Measurements from ENCODE around the gene RTL10. TPM values are rescaled to one million over a fixed set of nuclear protein-coding genes. Genes with fewer than 3 reads are reported as not detected.
A peak's percentile ranks its signal among the peaks of the same experiment; 100 is the strongest.

Gene RTL10, protein sequence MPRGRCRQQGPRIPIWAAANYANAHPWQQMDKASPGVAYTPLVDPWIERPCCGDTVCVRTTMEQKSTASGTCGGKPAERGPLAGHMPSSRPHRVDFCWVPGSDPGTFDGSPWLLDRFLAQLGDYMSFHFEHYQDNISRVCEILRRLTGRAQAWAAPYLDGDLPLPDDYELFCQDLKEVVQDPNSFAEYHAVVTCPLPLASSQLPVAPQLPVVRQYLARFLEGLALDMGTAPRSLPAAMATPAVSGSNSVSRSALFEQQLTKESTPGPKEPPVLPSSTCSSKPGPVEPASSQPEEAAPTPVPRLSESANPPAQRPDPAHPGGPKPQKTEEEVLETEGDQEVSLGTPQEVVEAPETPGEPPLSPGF
- 22.2 and 24.1 TPM in 2 replicates for total RNA-seq

DNA sequence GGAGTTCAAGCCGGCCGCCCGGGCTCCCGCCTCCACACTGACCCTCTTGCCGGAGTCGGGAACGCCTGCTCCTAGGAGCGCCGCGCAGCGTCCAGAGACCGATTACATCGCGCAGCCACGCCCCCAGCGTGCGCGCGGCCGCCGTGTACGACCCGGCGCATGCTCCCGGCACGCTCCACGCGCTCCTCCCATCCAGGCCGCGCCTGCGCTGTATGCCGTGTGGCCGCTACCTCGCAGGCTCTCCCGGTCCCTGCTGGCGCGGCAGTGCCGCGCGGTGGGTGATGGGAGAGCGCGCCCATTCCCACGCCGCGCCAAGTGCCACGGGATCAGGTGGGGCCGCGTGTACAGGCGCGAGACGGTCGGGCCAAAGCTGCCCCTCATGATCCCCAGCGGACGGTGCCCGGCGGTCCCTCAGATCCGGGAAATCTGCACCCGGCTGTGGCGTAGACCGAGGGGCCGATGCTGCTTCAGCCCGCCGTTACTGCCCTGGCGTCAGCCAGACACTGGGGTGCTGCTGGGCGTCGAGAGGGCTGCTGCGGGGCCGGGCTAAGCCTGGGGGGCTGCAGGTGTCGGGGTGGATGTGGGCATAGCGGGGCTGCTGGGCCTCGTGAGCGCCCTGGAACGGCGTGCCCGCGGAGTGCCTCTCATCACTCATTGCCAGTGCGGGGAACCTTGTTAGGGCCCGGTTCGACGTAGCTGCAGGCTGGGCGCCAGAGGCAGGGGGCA lies at the start of gene RTL10, which contains the start of gene GNB1L:
TSS of gene RTL10 (minus strand) at position 97 of the 726 bp plus-strand sequence. CDS start 2,613 bp downstream, outside the sequence.
TSS of gene GNB1L (minus strand) at position 97 of the 726 bp plus-strand sequence. CDS start 33,519 bp downstream, outside the sequence.
- Mint-ChIP-seq H3K4me1 (ENCODE audit: low read depth) (peaks cover 40% of the 10 kb centered on the region), H3K27me3 (ENCODE audit: insufficient read depth) (no peaks in the 10 kb centered on the region), H3K36me3 (ENCODE audit: low read depth) (peaks cover 12% of the 10 kb centered on the region), H3K27ac (peak within 1 kb of the TSS; percentile 91), H3K4me3 (peak within 1 kb of the TSS; percentile 98), H3K9me3 (no peaks in the 10 kb centered on the region)
- intact Hi-C loops (cut with micrococcal nuclease): loop anchor here (1.0 to 10.0 kb wide), 7 partner anchors 37 to 470 kb away; partner anchors contain the start of genes C22orf39, CDC45, COMT and DGCR6L
- peak; percentile 97 for DNase-seq (ENCODE audit: low spot score)

DNA sequence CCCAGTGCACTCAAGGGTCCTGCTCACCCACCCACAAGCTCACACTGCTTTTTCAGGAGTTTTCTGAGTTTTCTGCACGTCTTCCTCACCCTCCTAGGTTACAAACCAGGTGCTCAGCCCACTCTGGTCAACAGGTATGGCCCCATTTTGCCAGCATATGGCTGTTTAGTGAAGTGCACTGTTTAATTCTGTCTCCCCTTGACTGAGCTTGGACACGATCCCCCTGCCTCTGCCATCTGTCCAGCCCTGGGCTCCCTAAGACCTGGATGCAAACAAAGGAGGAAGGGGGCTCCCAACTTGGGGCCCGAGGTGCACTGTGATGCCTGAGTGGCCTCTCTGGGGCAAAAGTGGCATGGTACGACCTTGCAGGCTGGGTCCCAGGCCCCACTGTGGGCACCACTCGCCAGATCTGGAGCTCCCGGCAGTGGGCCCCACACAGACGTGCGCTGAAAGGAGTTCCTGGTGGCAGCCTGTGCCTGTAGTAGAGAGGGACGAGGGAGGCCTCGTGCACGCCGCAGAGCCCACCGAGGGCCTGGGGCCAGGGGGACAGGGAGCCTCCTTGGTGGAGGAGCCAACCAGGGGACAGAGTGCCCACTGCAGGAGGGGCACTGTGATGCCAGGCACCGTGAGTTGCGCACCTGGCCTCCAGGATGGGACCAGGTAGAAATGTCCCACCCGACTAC lies 49.6 kb upstream of the RTL10 start:
- DNase-seq (ENCODE audit: low spot score): no peak
- Mint-ChIP-seq H3K36me3 (ENCODE audit: low read depth) (peaks cover 3% of the 10 kb centered on the region), H3K27me3 (ENCODE audit: insufficient read depth) (no peaks in the 10 kb centered on the region), H3K4me3 (no peak overlapping the region), H3K27ac (no peak overlapping the region), H3K4me1 (ENCODE audit: low read depth) (no peaks in the 10 kb centered on the region), H3K9me3 (no peaks in the 10 kb centered on the region)
- intact Hi-C loops (cut with micrococcal nuclease): no loop called here

DNA sequence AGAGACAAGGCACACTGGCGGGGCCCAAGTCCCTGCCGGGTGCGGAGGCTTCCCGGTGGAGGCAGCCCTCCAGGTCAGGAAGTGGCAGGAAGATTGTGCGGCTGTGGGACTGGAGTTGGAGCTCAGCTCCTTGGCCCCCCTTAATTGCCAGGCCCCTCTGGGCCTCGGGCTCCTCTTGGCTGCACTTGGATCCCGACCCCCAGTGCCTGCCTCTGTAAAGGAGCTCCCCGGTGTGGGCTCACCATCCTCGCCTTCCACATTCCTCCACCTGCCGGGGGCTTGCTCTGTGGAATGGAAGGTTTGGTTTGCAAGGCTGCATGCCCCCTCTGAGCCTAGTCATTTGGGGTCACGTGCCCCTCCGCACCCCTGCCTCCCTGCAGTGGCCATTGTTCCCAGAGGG lies 48.8 kb upstream of the RTL10 start:
- Mint-ChIP-seq H3K27me3 (ENCODE audit: insufficient read depth) (no peaks in the 10 kb centered on the region), H3K4me1 (ENCODE audit: low read depth) (no peaks in the 10 kb centered on the region), H3K36me3 (ENCODE audit: low read depth) (peaks cover 3% of the 10 kb centered on the region), H3K27ac (no peak overlapping the region), H3K4me3 (no peak overlapping the region), H3K9me3 (no peaks in the 10 kb centered on the region)
- DNase-seq (ENCODE audit: low spot score): no peak
- intact Hi-C loops (cut with micrococcal nuclease): no loop called here

DNA sequence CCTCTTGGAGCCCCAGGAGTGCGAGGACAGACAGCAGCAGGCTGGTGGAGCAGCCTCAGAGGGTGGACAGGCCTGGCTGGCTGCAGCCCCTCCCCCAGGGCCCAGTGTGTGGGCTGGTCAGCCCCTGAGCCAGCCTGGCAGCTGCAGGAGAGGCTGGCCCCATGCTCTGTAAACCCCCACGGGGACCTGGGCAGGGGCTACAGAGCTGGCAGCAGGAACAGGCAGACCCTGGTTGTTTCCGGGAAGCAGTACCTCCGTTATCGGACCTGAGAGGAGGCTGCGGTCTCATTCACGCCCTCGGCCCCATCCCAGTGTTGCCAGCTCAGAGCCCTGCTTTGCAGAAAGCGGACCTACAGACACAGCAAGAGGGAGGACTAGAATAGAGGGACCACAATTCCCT lies 48.4 kb upstream of the RTL10 start:
- intact Hi-C loops (cut with micrococcal nuclease): no loop called here
- H3K4me3 Mint-ChIP-seq: no peak overlapping the region
- H3K27ac Mint-ChIP-seq: no peak overlapping the region
- H3K36me3 Mint-ChIP-seq (ENCODE audit: low read depth): peaks cover 3% of the 10 kb centered on the region
- H3K4me1 Mint-ChIP-seq (ENCODE audit: low read depth): no peaks in the 10 kb centered on the region
- H3K27me3 Mint-ChIP-seq (ENCODE audit: insufficient read depth): no peaks in the 10 kb centered on the region
- no peak for DNase-seq (ENCODE audit: low spot score)
- no peaks in the 10 kb centered on the region for H3K9me3 Mint-ChIP-seq

DNA sequence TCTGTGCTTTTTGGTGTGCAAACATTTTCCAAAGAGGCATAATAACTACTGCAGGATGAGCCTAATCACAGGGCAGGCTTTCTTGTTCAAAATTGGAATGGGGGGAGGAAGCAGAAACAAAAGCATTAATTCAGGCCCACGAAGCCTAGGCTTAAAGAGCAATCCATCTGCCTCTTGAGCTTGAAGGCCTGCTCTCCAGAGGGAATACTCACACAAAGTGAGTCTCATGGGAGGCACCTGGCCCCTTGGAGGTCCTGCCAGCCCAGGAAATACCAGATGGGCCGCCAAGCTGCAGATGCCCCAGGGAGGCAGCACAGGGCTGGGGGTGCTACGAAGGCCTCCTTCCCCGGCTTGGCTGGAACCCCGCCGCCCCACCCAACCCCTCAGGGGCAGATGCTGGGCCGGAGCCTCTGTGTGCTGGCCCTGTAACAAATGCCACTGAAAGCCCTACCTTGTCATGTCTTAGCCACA lies 47.6 kb upstream of the RTL10 start:
- H3K4me3 Mint-ChIP-seq: no peak overlapping the region
- intact Hi-C loops (cut with micrococcal nuclease): no loop called here

DNA sequence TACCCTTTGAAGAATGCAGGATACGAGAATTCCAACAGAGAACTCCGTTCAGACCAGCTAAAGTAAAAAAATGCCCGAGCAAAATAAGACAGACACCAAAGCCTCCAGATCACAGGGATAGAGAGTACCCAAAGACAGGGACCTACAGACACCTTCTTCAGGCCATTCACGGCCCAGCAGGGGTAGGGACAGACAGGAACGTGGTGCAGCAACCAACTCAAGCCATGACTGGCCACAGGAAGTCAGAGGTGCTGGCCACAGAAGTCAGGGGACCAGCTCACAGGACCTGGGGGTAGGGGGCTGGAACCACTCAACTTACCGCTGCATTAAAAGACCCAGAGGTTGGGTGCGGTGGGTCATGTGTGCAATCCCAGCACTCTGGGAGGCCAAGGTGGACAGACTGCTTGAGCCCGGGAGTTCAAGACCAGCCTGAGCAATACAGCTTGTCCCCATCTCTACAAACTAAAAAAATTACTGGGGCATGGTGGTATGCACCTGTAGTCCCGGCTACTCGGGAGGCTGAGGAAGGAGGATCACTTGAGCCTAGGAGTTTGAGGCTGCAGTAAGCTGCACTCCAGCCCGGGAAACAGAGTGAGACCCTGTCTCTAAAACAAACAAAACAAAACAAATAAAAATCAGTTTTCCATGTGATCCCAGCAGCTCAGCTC lies 47.0 kb upstream of the RTL10 start:
- DNase-seq (ENCODE audit: low spot score): no peak
- no peaks in the 10 kb centered on the region for H3K9me3 Mint-ChIP-seq
- intact Hi-C loops (cut with micrococcal nuclease): no loop called here
- H3K4me1 Mint-ChIP-seq (ENCODE audit: low read depth): no peaks in the 10 kb centered on the region
- no peak overlapping the region for H3K4me3 Mint-ChIP-seq
- H3K36me3 Mint-ChIP-seq (ENCODE audit: low read depth): peaks cover 3% of the 10 kb centered on the region
- no peaks in the 10 kb centered on the region for H3K27me3 Mint-ChIP-seq (ENCODE audit: insufficient read depth)
- no peak overlapping the region for H3K27ac Mint-ChIP-seq

More for the DNA sequence above, 47.6 kb upstream of the RTL10 start:
- no peak for DNase-seq (ENCODE audit: low spot score)
- no peak overlapping the region for H3K27ac Mint-ChIP-seq
- H3K36me3 Mint-ChIP-seq (ENCODE audit: low read depth): peaks cover 3% of the 10 kb centered on the region
- H3K4me1 Mint-ChIP-seq (ENCODE audit: low read depth): no peaks in the 10 kb centered on the region
- H3K9me3 Mint-ChIP-seq: no peaks in the 10 kb centered on the region
- H3K27me3 Mint-ChIP-seq (ENCODE audit: insufficient read depth): no peaks in the 10 kb centered on the region

DNA sequence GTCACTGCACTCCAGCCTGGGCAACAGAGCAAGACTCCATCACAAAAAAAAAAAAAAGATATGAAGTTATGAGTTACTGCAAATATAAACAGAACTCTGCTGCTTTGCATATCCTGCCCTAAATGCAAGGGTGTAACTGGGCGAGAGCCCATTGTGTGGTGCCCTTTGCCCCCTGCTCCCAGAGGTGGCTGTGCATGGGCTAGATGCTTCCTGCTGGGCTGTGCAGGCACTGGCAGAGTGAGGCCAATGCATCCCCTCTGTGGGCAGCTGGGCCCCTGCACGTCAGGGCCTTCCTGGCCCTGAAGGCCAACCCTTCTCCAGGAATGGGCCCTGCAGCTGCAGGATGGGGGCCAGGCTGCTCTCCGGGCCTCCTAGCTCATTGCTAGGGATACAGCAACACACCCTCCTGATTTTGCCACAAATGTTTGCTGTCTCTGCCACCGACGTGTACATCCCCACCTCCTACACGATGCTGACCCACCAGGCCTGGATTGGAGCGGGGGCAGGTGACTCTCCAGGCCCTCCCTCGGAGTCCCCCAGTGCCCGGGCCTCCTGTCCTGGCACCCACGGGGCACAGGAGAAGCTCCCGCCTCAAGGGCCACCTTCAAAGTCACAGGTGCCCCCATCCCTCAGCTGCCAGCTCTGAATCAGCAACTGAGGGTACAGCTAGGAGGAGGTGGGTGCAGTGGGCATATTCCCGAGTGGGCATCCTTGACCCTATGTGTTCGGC lies 46.2 kb upstream of the RTL10 start:
- H3K27ac Mint-ChIP-seq: no peak overlapping the region
- H3K4me1 Mint-ChIP-seq (ENCODE audit: low read depth): no peaks in the 10 kb centered on the region
- no peaks in the 10 kb centered on the region for H3K27me3 Mint-ChIP-seq (ENCODE audit: insufficient read depth)
- H3K4me3 Mint-ChIP-seq: no peak overlapping the region
- DNase-seq (ENCODE audit: low spot score): no peak
- H3K36me3 Mint-ChIP-seq (ENCODE audit: low read depth): no peaks in the 10 kb centered on the region
- no peaks in the 10 kb centered on the region for H3K9me3 Mint-ChIP-seq
- intact Hi-C loops (cut with micrococcal nuclease): no loop called here

DNA sequence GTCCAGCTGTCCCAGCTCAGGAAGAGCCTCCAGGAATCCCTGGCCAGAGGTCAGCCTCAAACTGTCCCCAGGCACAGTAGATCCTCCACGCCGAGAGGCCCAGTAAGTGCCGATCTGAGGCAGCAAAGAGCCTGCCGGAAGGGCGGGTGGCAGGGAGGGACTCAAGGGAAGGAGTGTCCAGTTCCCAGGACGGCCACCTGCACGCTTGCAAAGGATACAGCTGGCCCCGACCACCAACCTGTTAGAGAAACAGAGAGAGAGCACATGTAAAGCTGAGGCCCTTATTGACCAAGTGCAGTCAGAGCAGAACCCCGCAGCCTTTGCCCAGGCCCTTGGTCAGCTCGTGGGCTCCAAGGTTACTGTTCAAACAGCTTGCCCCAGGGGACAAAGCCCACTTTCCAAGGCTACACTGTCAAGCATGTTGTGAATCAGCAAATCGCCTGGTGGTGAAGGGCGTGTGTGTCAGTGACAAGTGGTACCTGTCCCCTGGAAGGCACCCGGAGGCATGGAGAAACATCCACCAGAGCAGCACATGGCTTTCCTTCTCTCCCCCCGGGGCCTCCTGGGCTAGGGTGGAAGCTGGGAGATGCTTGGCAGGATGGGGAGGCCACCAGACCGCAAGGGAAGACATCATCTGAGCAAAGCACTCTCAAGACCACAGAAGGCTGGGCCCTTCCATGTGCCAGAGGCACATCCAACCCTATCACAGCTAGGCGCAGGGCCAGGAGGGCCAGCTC lies 44.3 kb upstream of the RTL10 start:
- no peaks in the 10 kb centered on the region for H3K27me3 Mint-ChIP-seq (ENCODE audit: insufficient read depth)
- H3K9me3 Mint-ChIP-seq: no peaks in the 10 kb centered on the region
- intact Hi-C loops (cut with micrococcal nuclease): no loop called here
- no peak overlapping the region for H3K4me3 Mint-ChIP-seq
- no peaks in the 10 kb centered on the region for H3K4me1 Mint-ChIP-seq (ENCODE audit: low read depth)
- H3K27ac Mint-ChIP-seq: peak overlapping the region; percentile 48
- no peaks in the 10 kb centered on the region for H3K36me3 Mint-ChIP-seq (ENCODE audit: low read depth)
- DNase-seq (ENCODE audit: low spot score): no peak

DNA sequence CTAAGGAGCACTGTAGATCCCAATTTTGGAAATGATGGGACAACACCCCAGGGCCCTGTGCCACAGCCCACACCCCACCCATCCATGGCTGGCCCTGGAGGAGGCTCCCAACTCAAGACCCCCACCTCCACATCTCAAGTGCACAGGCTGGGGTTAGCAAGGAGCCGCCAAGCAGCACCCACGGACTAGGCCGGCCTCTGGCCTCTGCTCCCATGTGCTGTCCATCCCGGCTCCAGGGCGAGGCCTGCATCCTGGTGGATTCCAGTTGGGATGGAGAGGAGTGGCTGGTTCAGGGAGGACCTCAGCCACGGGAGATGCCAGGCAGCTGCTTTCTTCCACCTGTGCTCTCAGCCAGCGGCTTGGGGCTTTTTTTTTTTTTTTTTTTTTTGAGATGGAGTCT lies 43.5 kb upstream of the RTL10 start:
- DNase-seq (ENCODE audit: low spot score): no peak
- no peak overlapping the region for H3K4me3 Mint-ChIP-seq
- H3K27me3 Mint-ChIP-seq (ENCODE audit: insufficient read depth): no peaks in the 10 kb centered on the region
- no peaks in the 10 kb centered on the region for H3K36me3 Mint-ChIP-seq (ENCODE audit: low read depth)
- no peaks in the 10 kb centered on the region for H3K9me3 Mint-ChIP-seq
- H3K4me1 Mint-ChIP-seq (ENCODE audit: low read depth): no peaks in the 10 kb centered on the region
- intact Hi-C loops (cut with micrococcal nuclease): no loop called here
- no peak overlapping the region for H3K27ac Mint-ChIP-seq

DNA sequence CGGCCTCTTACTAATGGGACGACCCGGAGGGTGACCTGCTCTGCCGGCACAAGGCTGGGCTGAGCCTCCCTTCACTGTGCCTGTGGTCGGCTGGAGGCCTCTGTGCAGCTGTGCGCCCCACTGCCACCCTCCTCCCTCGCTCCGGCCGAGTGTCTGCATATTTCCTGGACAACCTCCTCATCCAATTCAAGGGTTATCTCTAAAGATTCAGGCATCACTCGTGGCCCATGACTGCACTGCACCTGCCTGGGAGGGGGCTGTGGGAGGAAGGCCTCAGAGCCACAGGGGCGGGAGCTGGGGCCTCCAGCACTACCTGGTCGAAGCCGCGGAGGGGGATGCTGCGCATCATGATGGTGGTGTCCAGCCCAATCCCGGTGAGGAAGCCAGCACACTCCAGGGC lies 43.1 kb upstream of the RTL10 start:
- no peaks in the 10 kb centered on the region for H3K27me3 Mint-ChIP-seq (ENCODE audit: insufficient read depth)
- H3K4me3 Mint-ChIP-seq: no peak overlapping the region
- no peaks in the 10 kb centered on the region for H3K36me3 Mint-ChIP-seq (ENCODE audit: low read depth)
- peaks cover 4% of the 10 kb centered on the region for H3K4me1 Mint-ChIP-seq (ENCODE audit: low read depth)
- intact Hi-C loops (cut with micrococcal nuclease): no loop called here
- DNase-seq (ENCODE audit: low spot score): no peak
- no peaks in the 10 kb centered on the region for H3K9me3 Mint-ChIP-seq
- H3K27ac Mint-ChIP-seq: no peak overlapping the region

DNA sequence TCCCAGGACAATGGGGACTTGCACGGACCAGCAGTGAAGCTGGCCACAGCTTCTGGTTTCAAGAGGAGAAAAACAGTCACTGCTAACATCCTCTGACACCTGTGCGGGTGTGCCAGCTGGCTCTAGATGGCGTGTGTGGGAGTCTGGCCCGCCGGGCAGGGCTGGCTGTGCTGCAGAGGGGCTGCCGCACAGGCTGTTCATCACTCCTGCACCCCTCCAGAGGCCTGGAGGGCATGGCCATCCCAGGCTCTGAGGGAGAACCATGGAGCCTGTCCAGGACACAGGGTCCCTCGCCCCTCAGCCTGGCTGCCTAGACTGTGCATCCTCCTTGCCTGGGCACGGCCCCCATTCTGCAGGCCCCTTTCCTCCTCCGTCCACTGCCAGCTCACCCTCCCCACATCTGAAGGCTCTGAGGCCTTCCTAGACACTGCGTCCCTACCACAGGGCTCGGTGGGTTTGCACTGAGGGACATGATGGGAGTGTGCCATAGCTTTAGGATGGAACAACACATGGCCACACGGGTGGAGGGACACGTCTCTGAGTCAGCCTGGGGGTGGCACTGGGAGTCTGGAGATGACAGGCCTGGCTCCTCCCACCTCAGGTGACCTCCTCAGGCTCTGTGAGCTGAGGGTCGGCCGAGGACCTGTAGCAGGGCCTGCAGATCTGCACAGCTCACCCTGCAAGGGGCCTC lies 42.1 kb upstream of the RTL10 start:
- DNase-seq (ENCODE audit: low spot score): no peak
- no peaks in the 10 kb centered on the region for H3K27me3 Mint-ChIP-seq (ENCODE audit: insufficient read depth)
- no peaks in the 10 kb centered on the region for H3K36me3 Mint-ChIP-seq (ENCODE audit: low read depth)
- H3K4me3 Mint-ChIP-seq: no peak overlapping the region
- no peak overlapping the region for H3K27ac Mint-ChIP-seq
- no peaks in the 10 kb centered on the region for H3K9me3 Mint-ChIP-seq
- intact Hi-C loops (cut with micrococcal nuclease): no loop called here
- peaks cover 13% of the 10 kb centered on the region for H3K4me1 Mint-ChIP-seq (ENCODE audit: low read depth)
